ENCODE measurements around the gene MRPL27.
A peak's percentile ranks its signal among the peaks of the same experiment; 100 is the strongest.

MRPL27 gene

DNA sequence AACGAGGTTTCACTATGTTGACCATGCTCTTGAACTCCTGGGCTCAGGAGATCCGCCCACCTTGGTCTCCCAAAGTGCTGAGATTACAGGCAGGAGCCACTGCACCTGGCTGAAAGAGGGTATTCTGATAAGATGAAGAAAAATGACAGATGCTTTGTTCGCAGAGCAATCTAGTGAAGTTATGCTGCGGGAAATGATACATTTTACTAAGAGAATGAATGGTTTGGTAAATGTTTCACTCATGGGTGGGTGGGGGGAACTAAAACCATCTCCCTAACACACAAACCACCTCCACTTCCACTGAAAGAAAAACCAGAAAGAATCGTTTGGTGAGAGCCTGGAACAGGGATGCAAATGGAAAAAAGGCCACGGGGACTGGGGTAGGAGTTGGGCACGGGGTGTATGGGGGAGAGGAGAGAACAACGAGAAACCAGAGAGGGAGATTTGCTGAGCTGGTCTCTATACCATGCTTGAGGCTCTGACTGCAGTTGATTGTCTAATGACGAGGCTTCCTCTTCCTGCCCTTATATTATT lies 46.1 kb downstream of the MRPL27 start:
- TF ChIP-seq, protein P1, sequence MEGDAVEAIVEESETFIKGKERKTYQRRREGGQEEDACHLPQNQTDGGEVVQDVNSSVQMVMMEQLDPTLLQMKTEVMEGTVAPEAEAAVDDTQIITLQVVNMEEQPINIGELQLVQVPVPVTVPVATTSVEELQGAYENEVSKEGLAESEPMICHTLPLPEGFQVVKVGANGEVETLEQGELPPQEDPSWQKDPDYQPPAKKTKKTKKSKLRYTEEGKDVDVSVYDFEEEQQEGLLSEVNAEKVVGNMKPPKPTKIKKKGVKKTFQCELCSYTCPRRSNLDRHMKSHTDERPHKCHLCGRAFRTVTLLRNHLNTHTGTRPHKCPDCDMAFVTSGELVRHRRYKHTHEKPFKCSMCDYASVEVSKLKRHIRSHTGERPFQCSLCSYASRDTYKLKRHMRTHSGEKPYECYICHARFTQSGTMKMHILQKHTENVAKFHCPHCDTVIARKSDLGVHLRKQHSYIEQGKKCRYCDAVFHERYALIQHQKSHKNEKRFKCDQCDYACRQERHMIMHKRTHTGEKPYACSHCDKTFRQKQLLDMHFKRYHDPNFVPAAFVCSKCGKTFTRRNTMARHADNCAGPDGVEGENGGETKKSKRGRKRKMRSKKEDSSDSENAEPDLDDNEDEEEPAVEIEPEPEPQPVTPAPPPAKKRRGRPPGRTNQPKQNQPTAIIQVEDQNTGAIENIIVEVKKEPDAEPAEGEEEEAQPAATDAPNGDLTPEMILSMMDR (conservative IDR thresholded peaks at IDR 0.05) = no peak
- no peak overlapping the region for H3K27ac ChIP-seq

DNA sequence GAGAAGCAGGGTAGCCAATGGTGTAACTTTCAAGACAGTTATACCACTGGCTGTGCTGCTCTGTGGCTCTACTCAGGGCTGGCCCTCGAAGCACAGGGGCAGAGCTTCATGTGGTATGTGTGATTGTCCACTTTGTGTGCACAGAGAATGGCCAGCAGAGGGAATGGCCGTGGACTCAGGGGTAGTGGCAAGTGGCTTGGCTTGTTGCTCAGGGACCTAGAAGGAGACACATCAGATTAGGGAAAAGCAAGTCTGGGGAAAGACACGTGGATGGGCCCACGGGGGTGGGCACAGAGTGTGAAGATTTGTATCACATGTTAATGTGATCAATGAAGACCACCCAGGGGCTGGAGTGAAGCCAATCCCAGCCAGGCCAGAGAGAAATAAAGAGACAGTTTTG lies 47.1 kb downstream of the MRPL27 start:
- TF ChIP-seq, protein P1 (conservative IDR thresholded peaks at IDR 0.05) = no peak
- no peak overlapping the region for H3K27ac ChIP-seq

DNA sequence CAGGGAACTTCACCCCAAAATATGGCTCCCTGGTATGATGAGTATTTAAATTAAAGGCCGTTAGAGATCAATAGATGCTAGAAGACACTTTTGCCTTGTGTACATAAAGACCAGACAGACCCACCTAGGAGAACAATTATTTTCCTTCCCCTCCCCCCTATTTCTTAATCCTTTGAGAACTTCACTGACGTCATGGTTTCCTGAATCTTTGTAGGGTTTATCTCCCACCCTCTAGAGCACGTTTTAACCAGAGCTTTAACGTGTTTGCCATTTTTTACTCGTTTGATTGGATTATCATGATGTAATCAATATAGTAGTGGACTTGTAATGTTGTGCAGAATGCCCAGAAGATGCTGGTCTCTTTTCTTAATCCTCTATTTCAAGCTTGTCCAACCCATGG lies 49.9 kb downstream of the MRPL27 start:
- H3K27ac ChIP-seq = no peak overlapping the region
- TF ChIP-seq, protein P1 (conservative IDR thresholded peaks at IDR 0.05) = no peak

DNA sequence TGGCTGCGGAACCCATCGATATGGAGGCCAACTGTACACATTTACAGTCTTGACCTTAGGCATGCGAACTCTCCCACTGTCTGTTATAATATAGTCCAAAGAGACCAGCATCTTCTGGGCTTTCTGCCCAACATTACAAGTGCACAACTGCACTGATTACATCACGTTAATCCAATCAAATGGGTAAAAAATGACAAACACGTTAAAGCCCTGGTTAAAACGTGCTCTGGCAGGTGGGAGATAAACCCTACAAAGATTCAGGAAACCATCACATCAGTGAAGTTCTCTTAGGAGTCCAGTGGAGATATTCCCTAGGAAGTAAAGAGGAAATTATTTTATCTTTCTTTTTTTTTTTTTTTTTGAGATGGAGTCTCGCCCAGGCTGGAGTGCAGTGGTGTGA lies 50.7 kb downstream of the MRPL27 start:
- TF ChIP-seq, protein P1 (conservative IDR thresholded peaks at IDR 0.05) = no peak
- no peak overlapping the region for H3K27ac ChIP-seq

DNA sequence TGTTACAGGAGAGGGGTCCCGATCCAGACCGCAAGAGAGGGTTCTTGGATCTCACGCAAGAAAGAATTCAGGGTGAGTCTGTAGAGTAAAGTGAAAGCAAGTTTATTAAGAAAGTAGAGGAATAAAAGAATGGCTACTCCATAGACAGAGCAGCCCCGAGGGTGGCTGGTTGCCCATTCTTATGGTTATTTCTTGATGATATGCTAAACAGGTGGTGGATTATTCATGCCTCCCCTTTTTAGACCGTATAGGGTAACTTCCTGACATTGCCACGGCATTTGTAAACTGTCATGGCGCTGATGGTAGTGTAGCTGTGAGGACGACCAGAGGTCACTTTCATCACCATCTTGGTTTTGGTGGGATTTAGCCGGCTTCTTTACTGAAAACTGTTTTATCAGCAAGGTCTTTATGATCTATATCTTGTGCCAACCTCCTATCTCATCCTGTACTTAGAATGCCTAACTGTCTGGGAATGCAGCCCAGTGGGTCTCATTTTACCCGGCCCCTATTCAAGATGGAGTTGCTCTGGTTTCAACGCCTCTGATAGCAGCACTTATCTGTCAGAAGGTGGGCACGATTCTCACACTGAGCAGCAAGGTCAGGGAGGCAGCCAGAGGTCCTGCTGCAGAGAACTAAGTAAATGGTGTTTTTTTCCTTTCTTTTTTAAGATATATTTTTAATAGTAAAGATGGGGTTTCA lies 53.5 kb downstream of the MRPL27 start:
- TF ChIP-seq, protein P1 (conservative IDR thresholded peaks at IDR 0.05) = no peak
- H3K27ac ChIP-seq = no peak overlapping the region

DNA sequence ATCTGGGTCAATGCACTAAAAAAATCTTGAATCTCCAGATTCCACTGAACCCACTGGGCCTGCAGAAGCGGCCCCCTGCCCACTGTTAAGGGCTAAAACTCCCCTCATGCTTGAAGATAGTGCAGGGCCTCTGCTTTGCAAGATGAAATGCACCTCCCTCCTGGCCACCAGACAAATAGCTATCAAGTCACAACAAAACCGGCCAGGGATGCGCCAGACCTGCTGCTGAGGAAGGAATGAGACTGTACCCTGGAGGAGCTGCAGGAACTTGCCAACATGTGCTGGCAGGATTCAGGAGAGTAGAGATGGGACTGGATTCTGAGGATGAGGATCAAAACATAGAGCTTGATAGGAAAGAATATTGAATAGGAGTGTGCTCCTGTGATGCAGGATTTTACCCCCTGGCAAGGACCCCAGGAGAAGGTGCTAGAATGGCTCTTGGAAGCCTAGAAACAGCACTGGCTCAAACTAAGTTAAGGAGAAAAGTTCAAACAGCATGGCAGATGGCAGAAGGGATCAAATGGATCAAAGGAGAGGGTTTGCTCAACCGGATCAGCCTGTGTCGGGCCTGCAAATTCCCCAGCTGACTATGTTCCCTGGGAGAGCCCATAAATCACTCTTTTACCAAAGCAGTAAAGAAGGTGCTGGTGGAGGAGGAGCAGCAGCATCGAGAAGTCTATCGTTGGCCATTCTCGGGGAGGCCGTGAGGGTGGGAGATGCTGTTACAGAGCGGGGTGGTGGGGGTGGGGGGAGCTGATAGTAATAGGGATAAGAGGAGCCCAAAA lies 54.3 kb downstream of the MRPL27 start:
- peak overlapping the region; percentile 12; the same call in 1 of the 2 replicates for H3K27ac ChIP-seq
- TF ChIP-seq, protein P1 (conservative IDR thresholded peaks at IDR 0.05) = no peak
